ENCODE data around the gene TMEM131. TPM values are rescaled to one million over a fixed set of nuclear protein-coding genes. Genes with fewer than 3 reads are reported as not detected.
A peak's percentile ranks its signal among the peaks of the same experiment; 100 is the strongest.

The TMEM131 gene
- total RNA-seq, 1 donor from 2014 or later = 32.9 TPM

GRCh38 chr2:97936881-97937280 lies 58.9 kb downstream of the TMEM131 start:
- no peak overlapping the region for H3K4me3 ChIP-seq (ENCODE audit: low read length in 3 of 3)
- no peaks in the 10 kb centered on the region for H3K9me3 ChIP-seq (ENCODE audit: control insufficient read depth in 3 of 3, low read length in 3 of 3)
- H3K36me3 ChIP-seq (ENCODE audit: control insufficient read depth in 3 of 3, insufficient read depth in 3 of 3, low read length in 3 of 3) = no peaks in the 10 kb centered on the region
- H3K27ac ChIP-seq (ENCODE audit: low read depth, low read length) = peak overlapping the region; percentile 75
- peak overlapping the region in 1 of 3 donors; percentile 60 for H3K9ac ChIP-seq (ENCODE audit: low read depth in 1 of 3, low read length in 3 of 3)
- no peaks in the 10 kb centered on the region for H3K27me3 ChIP-seq (ENCODE audit: control insufficient read depth in 3 of 3, insufficient read depth in 3 of 3, low read length in 3 of 3)
- peaks cover 14 to 27% (median 22%) of the 10 kb centered on the region in 3 donors for H3K4me1 ChIP-seq (ENCODE audit: control insufficient read depth in 3 of 3, insufficient read depth in 3 of 3, low read length in 3 of 3)

DNA sequence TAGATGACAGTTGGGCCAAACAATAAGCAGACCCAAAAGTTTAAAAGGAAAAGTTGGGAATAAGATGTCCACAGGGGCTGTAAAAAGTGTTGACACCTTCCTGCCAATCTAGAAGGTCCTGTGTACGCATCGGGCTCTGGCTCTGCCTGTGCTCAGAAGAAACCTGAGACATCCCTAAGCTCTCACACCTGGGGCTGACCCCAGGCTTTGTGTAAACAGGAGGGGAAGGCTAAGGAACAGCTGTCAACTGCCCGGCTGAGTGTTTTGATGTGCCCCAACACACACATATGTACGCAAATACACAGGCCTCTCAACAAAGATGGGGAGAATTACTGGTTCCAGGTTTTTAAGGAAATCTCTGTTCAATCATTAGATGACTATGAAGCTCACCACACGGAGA lies 59.5 kb downstream of the TMEM131 start:
- Histone ChIP-seq H3K36me3 (ENCODE audit: control insufficient read depth in 3 of 3, insufficient read depth in 3 of 3, low read length in 3 of 3) (no peaks in the 10 kb centered on the region), H3K9ac (ENCODE audit: low read depth in 1 of 3, low read length in 3 of 3) (peak overlapping the region; percentile 52 to 60 (median 54)), H3K9me3 (ENCODE audit: control insufficient read depth in 3 of 3, low read length in 3 of 3) (no peaks in the 10 kb centered on the region), H3K4me3 (ENCODE audit: low read length in 3 of 3) (peak overlapping the region; percentile 12 to 17 (median 14)), H3K27me3 (ENCODE audit: control insufficient read depth in 3 of 3, insufficient read depth in 3 of 3, low read length in 3 of 3) (no peaks in the 10 kb centered on the region), H3K4me1 (ENCODE audit: control insufficient read depth in 3 of 3, insufficient read depth in 3 of 3, low read length in 3 of 3) (peaks cover 19 to 30% (median 26%) of the 10 kb centered on the region in 3 donors), H3K27ac (ENCODE audit: low read depth, low read length) (peak overlapping the region; percentile 75)

DNA sequence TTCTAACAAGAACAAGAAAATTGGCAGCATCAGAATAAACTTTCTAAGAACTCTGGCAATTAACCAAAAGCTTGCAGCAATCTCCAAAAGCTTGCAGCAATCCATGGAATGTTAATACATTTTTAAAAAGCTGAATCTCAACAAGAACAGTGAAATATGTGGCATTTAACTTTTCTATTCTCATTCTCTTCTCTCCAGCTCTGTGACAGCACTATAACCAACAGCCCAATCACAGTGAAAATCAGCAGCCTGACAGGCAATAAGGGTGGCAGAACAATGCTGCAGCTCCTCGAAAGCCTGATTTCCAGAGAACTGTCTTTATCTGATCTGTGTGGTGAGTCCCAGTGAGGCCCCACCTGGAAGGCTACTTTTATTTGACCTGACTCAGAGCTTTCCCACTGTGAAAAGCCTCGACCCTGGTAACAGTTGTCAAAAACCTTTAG lies 60.0 kb downstream of the TMEM131 start:
- Histone ChIP-seq H3K27ac (ENCODE audit: low read depth, low read length) (peak overlapping the region; percentile 75), H3K4me3 (ENCODE audit: low read length in 3 of 3) (peak overlapping the region in 2 of 3 donors; percentile 14 to 17), H3K4me1 (ENCODE audit: control insufficient read depth in 3 of 3, insufficient read depth in 3 of 3, low read length in 3 of 3) (peaks cover 19 to 30% (median 26%) of the 10 kb centered on the region in 3 donors)

GRCh38 chr2:97932975-97933662 lies 62.6 kb downstream of the TMEM131 start:
- H3K9ac ChIP-seq (ENCODE audit: low read depth in 1 of 3, low read length in 3 of 3) = no peak overlapping the region
- no peaks in the 10 kb centered on the region for H3K36me3 ChIP-seq (ENCODE audit: control insufficient read depth in 3 of 3, insufficient read depth in 3 of 3, low read length in 3 of 3)
- no peak overlapping the region for H3K27ac ChIP-seq (ENCODE audit: low read depth, low read length)
- H3K4me1 ChIP-seq (ENCODE audit: control insufficient read depth in 3 of 3, insufficient read depth in 3 of 3, low read length in 3 of 3) = peaks cover 26 to 30% (median 29%) of the 10 kb centered on the region in 3 donors
- no peaks in the 10 kb centered on the region for H3K27me3 ChIP-seq (ENCODE audit: control insufficient read depth in 3 of 3, insufficient read depth in 3 of 3, low read length in 3 of 3)
- H3K9me3 ChIP-seq (ENCODE audit: control insufficient read depth in 3 of 3, low read length in 3 of 3) = no peaks in the 10 kb centered on the region
- H3K4me3 ChIP-seq (ENCODE audit: low read length in 3 of 3) = no peak overlapping the region

More for the DNA sequence above, 60.0 kb downstream of the TMEM131 start:
- Histone ChIP-seq H3K9ac (ENCODE audit: low read depth in 1 of 3, low read length in 3 of 3) (peak overlapping the region in 2 of 3 donors; percentile 27 to 54), H3K36me3 (ENCODE audit: control insufficient read depth in 3 of 3, insufficient read depth in 3 of 3, low read length in 3 of 3) (no peaks in the 10 kb centered on the region), H3K27me3 (ENCODE audit: control insufficient read depth in 3 of 3, insufficient read depth in 3 of 3, low read length in 3 of 3) (no peaks in the 10 kb centered on the region), H3K9me3 (ENCODE audit: control insufficient read depth in 3 of 3, low read length in 3 of 3) (no peaks in the 10 kb centered on the region)

GRCh38 chr2:97931858-97932225 lies 63.9 kb downstream of the TMEM131 start:
- no peaks in the 10 kb centered on the region for H3K36me3 ChIP-seq (ENCODE audit: control insufficient read depth in 3 of 3, insufficient read depth in 3 of 3, low read length in 3 of 3)
- H3K4me1 ChIP-seq (ENCODE audit: control insufficient read depth in 3 of 3, insufficient read depth in 3 of 3, low read length in 3 of 3) = peaks cover 25 to 29% (median 27%) of the 10 kb centered on the region in 3 donors
- no peaks in the 10 kb centered on the region for H3K9me3 ChIP-seq (ENCODE audit: control insufficient read depth in 3 of 3, low read length in 3 of 3)
- no peak overlapping the region for H3K9ac ChIP-seq (ENCODE audit: low read depth in 1 of 3, low read length in 3 of 3)
- peak overlapping the region; percentile 43 for H3K27ac ChIP-seq (ENCODE audit: low read depth, low read length)
- H3K4me3 ChIP-seq (ENCODE audit: low read length in 3 of 3) = no peak overlapping the region
- no peaks in the 10 kb centered on the region for H3K27me3 ChIP-seq (ENCODE audit: control insufficient read depth in 3 of 3, insufficient read depth in 3 of 3, low read length in 3 of 3)

GRCh38 chr2:97931118-97931857 lies 64.5 kb downstream of the TMEM131 start:
- Histone ChIP-seq H3K27ac (ENCODE audit: low read depth, low read length) (peak overlapping the region; percentile 43), H3K36me3 (ENCODE audit: control insufficient read depth in 3 of 3, insufficient read depth in 3 of 3, low read length in 3 of 3) (no peaks in the 10 kb centered on the region), H3K27me3 (ENCODE audit: control insufficient read depth in 3 of 3, insufficient read depth in 3 of 3, low read length in 3 of 3) (no peaks in the 10 kb centered on the region), H3K4me3 (ENCODE audit: low read length in 3 of 3) (no peak overlapping the region), H3K4me1 (ENCODE audit: control insufficient read depth in 3 of 3, insufficient read depth in 3 of 3, low read length in 3 of 3) (peaks cover 20 to 28% (median 22%) of the 10 kb centered on the region in 3 donors), H3K9ac (ENCODE audit: low read depth in 1 of 3, low read length in 3 of 3) (peak overlapping the region in 1 of 3 donors; percentile 15), H3K9me3 (ENCODE audit: control insufficient read depth in 3 of 3, low read length in 3 of 3) (no peaks in the 10 kb centered on the region)

DNA sequence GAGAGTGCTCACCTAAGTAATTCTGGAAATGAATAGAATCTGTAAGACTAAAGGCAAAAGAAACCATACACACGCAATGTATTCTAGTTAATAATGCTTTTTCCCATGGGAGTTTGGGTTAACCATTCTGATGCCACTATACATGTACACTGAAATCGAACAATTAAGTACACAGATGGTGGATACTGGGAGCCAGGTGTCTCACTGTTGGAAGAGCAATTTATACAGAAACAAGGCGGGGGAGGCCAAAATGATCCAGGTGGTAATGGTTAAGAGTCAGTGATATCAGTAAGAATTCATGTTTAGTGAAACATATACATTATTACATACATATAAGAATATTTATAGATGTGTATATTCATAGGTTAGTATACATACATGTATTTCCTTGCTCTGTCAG lies 67.2 kb downstream of the TMEM131 start:
- Histone ChIP-seq H3K27me3 (ENCODE audit: control insufficient read depth in 3 of 3, insufficient read depth in 3 of 3, low read length in 3 of 3) (no peaks in the 10 kb centered on the region), H3K36me3 (ENCODE audit: control insufficient read depth in 3 of 3, insufficient read depth in 3 of 3, low read length in 3 of 3) (peaks cover 6 to 11% (median 10%) of the 10 kb centered on the region in 3 donors), H3K27ac (ENCODE audit: low read depth, low read length) (no peak overlapping the region), H3K9me3 (ENCODE audit: control insufficient read depth in 3 of 3, low read length in 3 of 3) (no peaks in the 10 kb centered on the region), H3K4me1 (ENCODE audit: control insufficient read depth in 3 of 3, insufficient read depth in 3 of 3, low read length in 3 of 3) (peaks cover 3 to 16% (median 4%) of the 10 kb centered on the region in 3 donors), H3K4me3 (ENCODE audit: low read length in 3 of 3) (no peak overlapping the region), H3K9ac (ENCODE audit: low read depth in 1 of 3, low read length in 3 of 3) (no peak overlapping the region)

GRCh38 chr2:97926946-97927345 lies 68.8 kb downstream of the TMEM131 start:
- H3K27me3 ChIP-seq (ENCODE audit: control insufficient read depth in 3 of 3, insufficient read depth in 3 of 3, low read length in 3 of 3) = no peaks in the 10 kb centered on the region
- H3K9ac ChIP-seq (ENCODE audit: low read depth in 1 of 3, low read length in 3 of 3) = no peak overlapping the region
- H3K36me3 ChIP-seq (ENCODE audit: control insufficient read depth in 3 of 3, insufficient read depth in 3 of 3, low read length in 3 of 3) = peaks cover 6 to 11% (median 10%) of the 10 kb centered on the region in 3 donors
- no peaks in the 10 kb centered on the region for H3K9me3 ChIP-seq (ENCODE audit: control insufficient read depth in 3 of 3, low read length in 3 of 3)
- peaks cover 3 to 16% (median 4%) of the 10 kb centered on the region in 3 donors for H3K4me1 ChIP-seq (ENCODE audit: control insufficient read depth in 3 of 3, insufficient read depth in 3 of 3, low read length in 3 of 3)
- H3K4me3 ChIP-seq (ENCODE audit: low read length in 3 of 3) = no peak overlapping the region
- no peak overlapping the region for H3K27ac ChIP-seq (ENCODE audit: low read depth, low read length)

GRCh38 chr2:97924194-97924593 lies 71.6 kb downstream of the TMEM131 start:
- H3K9me3 ChIP-seq (ENCODE audit: control insufficient read depth in 3 of 3, low read length in 3 of 3) = no peaks in the 10 kb centered on the region
- no peak overlapping the region for H3K4me3 ChIP-seq (ENCODE audit: low read length in 3 of 3)
- no peak overlapping the region for H3K9ac ChIP-seq (ENCODE audit: low read depth in 1 of 3, low read length in 3 of 3)

GRCh38 chr2:97919858-97920257 lies 75.9 kb downstream of the TMEM131 start:
- Histone ChIP-seq H3K27me3 (ENCODE audit: control insufficient read depth in 3 of 3, insufficient read depth in 3 of 3, low read length in 3 of 3) (no peaks in the 10 kb centered on the region), H3K36me3 (ENCODE audit: control insufficient read depth in 3 of 3, insufficient read depth in 3 of 3, low read length in 3 of 3) (peaks cover 6 to 8% (median 6%) of the 10 kb centered on the region in 3 donors), H3K9ac (ENCODE audit: low read depth in 1 of 3, low read length in 3 of 3) (no peak overlapping the region), H3K4me3 (ENCODE audit: low read length in 3 of 3) (no peak overlapping the region), H3K27ac (ENCODE audit: low read depth, low read length) (no peak overlapping the region), H3K4me1 (ENCODE audit: control insufficient read depth in 3 of 3, insufficient read depth in 3 of 3, low read length in 3 of 3) (peaks cover 0 to 6% (median 4%) of the 10 kb centered on the region in 3 donors), H3K9me3 (ENCODE audit: control insufficient read depth in 3 of 3, low read length in 3 of 3) (no peaks in the 10 kb centered on the region)

More at GRCh38 chr2:97924194-97924593, 71.6 kb downstream of the TMEM131 start:
- Histone ChIP-seq H3K27ac (ENCODE audit: low read depth, low read length) (no peak overlapping the region), H3K36me3 (ENCODE audit: control insufficient read depth in 3 of 3, insufficient read depth in 3 of 3, low read length in 3 of 3) (peaks cover 6 to 11% (median 10%) of the 10 kb centered on the region in 3 donors), H3K4me1 (ENCODE audit: control insufficient read depth in 3 of 3, insufficient read depth in 3 of 3, low read length in 3 of 3) (peaks cover 0 to under 1% (median 0%) of the 10 kb centered on the region in 3 donors), H3K27me3 (ENCODE audit: control insufficient read depth in 3 of 3, insufficient read depth in 3 of 3, low read length in 3 of 3) (no peaks in the 10 kb centered on the region)
